HG03095 (cell line): Measurements from ENCODE around the gene CLCN1.

ENCODE experiments used
- ATAC-seq: cut with Tn5 transposase; IDR thresholded peaks from one replicate; pipeline ENCODE4 v1.9.1; 2021; ENCODE audit warnings: moderate library complexity; ENCODE audit not compliant: unreplicated experiment

CLCN1 gene

DNA sequence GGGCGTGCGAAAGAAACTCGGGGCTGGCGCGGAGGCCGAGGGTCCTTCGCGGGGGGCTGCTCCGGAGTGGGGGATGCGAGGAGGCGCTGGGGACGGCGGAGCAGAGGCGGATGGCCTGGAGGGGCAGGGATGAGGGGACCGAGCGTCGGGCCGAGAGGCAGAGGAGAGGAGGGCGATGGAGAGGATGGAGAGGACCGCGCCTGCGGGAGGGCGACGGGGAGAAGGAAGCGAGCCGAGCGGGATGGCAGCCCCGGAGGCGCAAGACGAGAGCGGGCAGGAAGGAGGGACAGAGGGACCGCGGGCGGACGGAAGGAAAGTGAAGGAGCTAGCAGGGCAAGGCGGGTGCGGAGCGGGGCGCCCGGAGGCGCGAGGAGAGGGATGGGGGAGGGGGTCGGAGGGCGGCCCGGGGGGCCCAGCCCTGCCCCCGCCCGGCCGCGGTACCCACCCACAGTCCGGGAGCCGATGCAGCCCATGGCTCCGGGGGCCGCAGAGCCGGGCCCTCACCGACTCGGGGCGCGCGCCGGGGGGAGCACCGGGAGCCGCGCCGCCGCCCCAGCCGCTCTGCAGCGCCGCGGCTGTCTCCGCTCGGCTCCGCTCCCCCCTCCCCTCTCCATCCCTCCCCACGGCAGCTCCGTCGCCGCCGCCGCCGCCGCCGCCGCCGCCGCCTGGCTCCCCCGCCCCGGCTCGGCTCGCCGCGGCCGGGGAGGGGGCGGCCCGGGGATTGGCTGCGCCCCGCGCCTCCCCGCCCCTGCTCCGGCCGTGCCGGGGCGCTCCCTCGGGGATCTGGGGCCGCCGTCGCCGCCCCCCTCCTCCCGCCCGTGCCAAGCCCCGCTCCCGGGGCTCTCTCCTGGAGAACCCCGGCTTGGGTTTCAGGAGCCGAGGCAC is 46.5 kb downstream of the CLCN1 start, which contains the start of gene FAM131B:
Gene FAM131B (minus strand): TSS at position 583 of the 885 bp plus-strand sequence. CDS start 110 bp downstream, at position 473.
- no peak for ATAC-seq

DNA sequence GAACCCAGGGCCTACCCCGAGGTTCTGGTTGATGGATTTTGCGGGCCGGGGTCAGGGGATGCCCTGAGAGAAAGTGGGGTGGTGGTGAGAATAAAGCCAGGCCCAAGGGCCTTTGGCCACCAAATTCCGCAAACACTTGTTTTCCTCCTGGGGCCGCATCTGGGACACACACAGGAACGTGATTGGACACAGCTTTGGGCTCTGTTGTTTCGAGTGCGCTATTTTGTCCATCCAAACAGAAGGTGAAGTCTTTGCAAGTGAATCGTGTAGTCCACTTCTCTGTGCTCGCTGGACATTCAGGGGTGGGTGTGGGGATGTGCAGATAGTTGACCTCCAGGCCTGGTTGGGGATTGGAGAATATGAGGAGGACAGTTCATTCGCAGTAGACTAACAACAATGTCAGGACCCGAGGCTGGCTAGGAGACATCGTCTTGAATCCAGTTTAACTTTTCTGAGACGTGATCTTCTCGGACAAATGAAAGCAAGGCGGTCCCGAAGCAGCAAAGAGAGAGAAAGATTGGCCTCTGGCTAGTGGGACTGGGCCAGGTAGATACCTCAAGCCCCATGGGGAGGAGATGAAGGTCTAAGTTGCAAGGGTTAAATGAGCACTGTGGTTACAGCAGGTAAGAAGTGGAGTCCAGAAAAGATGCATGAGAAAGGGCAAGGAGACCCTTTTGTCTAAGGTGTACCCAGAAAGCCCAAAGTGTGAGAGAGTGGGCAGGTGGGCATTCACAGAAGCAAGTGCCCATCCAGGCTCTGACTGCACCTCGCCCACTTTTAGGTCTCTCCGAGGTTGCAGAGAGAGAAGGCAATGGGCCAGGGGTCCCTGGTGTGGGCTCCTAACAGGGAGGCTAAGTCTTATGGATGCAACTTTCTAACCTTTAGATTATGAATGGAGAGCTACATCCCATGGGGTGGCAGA is 47.4 kb downstream of the CLCN1 start:
- no peak for ATAC-seq

DNA sequence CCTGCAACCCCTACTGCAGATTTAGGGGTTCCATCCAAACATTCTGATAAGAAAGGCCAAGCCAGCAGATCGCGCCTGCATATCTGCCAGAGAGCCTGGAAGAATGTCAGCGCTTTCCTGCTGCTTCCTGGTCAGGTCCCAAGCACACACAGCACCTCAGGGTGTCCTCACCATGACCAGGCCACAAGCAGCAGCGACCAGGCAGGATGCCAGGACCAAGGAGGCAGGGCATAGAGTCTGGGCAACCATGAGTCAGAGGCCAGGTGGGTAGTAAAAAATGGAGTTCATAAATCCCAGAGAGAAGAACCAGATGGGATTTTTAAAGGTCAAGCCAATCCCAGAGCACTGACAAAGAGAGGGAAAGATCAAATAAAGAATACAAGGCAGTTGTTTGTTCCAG is 52.1 kb downstream of the CLCN1 start:
- no peak for ATAC-seq

DNA sequence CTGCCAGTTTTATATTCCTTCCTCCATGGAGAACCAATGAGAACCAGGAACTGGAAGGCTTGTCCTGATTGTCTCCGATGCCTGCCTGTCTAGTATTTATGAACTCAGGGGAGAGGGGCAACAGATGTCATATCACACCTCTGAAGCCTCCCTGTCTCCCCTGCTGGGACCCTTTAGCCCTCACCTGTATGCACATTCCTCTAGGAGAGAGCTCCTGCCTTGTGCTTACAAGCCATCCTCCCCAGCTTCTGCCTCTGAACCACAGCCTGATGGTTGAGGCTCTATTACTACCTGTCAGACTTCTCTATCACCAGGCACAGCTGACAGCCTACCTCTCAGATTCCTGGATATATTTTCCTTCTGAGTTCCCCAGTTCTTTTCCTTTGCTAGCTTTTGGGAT is 52.5 kb downstream of the CLCN1 start:
- ATAC-seq: no peak

DNA sequence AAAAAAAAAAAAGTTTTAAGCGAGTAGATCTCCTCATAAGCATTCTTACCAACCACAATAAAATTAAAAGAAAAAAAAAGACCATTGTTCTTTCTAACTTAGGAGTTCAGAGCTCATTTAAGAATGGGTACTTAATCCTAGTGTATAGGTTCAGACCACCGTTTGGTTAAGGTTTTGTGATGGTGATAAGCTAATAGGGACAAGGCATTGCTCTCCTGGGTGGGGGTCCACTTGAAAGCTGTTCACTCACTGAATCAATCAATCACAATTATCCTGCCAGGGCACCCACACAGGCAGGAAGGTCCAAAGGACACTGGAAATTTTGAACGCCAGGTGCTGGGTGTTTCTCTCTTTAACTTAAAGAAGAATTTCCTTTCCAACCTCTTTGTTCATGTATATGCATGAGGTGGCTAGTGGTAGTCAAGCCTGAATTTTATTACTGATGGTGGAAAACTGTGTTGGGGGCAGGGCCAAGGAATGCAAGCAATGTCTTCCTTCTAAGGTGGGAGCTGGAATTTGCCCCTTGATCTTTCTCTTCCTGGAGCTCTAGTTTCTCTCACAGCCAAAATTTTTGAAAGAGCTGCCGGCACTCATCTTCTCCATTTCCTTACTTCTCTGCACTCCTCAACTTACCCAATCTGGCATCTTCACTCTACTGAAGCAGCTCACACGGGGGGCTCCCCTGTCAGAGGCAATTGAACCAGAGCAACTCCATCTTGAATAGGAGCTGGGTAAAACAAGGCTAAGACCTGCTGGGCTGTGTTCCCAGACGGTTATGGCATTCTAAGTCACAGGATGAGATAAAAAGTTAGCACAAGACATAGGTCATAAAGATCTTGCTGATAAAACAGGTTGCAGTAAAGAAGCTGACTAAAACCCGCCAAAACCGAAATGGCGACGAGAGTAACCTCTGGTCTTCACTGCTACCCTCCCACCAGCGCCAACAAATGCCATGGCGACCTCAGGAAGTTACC is 54.1 kb downstream of the CLCN1 start:
- ATAC-seq: no peak

DNA sequence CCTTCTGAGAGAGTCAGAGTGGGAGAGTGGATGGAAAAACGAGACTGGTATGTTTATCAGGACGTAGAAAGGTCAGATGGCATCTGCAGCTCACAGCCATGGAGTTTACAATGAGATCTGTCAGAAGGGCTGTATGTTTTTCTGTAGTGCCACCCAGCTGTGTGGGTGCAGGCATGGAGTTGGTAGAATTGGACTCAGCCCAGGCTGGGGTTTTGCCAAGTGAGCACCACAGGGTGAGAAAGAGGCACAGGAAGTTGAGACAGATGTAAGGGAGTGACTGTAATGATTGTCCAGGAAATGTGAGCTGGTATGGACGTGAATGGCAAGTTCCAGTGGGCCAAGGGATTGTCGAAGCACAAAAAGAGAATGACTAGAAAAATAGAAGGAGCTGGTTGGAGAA is 56.2 kb downstream of the CLCN1 start:
- ATAC-seq: no peak

DNA sequence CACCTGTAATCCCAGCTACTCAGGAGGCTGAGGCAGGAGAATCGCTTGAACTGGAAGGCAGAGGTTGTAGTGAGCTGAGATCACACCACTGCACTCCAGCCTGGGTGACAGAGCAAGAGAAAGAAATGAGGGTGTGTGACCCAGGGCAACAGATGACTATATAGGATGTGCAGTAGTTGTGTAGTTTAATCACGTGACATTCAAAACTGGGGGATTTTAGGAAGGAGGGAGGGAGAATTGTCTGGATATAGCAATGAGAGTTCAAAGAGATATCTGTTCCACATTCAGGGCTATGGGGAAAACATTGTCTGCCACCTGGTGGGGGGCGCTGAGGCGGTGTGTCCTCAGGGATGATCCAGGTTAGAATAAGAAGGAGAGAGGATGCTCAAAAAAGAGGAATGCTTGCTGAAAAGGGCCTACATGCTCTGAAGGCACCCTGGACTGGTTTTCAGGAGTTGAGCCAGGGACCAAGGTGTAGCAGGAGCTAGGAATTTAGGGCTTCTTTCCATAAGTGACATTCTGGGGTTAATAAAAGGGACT is 57.4 kb downstream of the CLCN1 start:
- no peak for ATAC-seq

DNA sequence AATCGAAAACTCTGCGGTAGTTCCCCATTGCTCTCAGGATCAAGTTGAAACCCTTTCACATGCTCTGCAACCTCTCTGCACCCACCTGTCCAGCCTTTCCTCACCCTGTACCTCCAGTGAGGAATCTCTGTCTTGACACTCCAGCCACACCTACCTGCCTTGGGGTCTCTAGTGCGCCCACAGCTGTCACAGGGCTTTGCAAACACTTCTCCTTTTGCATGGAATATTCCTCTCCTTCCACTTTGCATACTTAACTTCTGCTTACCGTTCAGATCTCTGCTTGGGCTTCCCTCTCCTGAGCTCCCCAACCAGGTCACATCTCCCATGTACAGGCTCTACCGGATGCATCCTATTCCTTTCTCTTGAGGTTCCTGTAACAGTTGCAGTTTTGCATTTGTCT is 58.6 kb downstream of the CLCN1 start:
- no peak for ATAC-seq

DNA sequence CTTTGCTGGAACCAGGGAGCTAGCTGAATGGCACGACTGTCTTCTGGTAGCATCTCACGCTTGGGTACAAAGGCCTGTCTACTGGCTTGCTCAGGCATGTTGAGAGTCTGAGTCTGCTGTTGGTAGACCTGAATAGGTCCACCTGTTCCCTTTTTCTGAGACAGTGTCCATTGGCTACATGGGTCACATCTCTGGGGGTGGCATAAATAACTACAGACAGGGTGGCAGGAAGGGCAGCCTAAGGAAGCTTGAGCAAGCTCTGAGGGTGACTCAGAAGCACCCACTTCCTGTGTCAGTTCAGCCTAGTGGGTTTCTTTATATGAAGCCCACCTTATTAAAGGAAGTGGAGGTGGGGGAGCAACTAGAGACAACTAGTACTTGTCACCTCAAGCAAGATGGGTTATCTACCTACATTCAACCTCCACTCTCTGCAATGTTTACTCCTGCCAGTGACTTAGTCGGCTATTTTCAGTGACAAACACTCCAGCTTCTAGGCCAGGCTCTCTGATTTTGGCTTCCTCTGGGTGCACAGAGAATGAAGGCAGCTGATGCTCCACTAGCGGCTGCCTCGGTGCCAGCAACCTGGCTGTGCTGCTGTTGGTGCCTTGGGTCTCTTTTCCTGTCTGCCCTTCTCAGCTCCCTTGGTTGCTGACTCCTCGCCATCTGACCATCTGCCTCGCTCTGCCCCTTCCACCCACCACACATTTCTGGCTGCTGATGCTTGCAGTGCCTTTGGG is 59.6 kb downstream of the CLCN1 start:
- no peak for ATAC-seq

DNA sequence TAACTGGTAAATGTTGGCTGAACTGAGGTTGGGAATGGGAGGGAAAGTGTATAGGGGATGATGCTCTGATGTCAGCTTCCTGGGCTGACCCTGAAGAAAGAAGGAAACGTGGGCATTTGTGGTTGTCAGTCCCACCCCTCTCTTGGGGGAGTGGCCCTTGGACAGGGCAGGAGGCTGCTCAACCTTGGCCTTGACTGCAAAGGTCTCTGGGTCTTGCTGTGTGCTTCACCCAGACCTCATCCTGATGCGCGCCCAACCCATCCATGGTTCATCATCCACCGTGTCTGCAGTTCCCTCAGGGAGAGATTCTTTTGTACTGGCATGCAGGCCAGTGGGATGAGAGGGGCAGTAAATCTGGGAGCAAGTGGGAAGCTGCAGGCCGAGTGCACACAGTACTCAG is 60.5 kb downstream of the CLCN1 start:
- ATAC-seq: no peak

DNA sequence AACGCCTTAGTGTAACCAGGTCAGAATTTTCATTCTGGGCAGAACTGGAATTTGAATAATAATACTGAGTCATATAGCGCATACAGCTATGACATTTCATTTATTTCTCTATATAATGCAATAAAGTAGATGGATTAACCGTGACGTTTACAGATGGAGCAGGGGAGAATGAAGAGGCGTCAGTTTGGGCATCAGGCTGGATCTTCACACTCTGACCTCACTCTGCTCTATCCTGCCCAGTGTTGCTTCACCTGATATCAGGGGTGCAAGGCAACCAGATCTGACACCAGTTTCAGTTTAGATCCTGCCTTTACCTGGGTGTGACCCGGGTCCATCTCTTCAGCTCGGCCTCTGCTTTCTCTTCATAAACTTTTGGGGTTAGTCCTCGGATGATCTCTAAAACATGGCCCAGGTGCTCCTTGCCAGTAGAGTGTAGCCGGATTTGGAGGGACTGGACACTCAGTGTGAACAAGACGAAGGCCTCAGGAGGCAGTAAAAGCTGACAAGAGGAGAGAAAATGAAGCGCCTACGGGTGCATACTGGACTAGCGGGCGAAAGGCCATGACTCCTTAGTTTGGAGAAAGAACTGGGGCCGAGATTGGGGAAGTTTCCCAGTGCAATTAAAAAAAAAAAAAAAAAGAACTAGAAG is 63.8 kb downstream of the CLCN1 start:
- ATAC-seq: peak; percentile 1

DNA sequence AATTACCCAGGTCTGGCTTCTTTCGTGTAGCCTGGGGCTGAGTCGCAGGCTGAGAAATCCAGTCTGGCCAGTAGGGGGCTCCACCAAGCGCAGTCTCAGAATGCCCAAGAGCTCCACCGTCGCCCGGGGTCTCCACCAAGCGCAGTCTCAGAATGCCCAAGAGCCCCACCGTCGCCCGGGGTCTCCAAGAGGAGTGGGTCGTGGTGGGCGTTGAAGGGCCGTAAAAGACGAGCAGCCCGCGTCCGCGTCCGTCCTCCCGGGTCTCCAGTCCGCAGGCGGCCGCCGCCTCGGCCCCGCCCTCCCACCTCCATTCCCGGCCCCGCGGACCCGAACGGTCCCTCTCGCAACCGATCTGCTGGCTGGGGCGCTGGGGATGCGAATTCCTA is 64.3 kb downstream of the CLCN1 start:
- peak; percentile 48 for ATAC-seq

DNA sequence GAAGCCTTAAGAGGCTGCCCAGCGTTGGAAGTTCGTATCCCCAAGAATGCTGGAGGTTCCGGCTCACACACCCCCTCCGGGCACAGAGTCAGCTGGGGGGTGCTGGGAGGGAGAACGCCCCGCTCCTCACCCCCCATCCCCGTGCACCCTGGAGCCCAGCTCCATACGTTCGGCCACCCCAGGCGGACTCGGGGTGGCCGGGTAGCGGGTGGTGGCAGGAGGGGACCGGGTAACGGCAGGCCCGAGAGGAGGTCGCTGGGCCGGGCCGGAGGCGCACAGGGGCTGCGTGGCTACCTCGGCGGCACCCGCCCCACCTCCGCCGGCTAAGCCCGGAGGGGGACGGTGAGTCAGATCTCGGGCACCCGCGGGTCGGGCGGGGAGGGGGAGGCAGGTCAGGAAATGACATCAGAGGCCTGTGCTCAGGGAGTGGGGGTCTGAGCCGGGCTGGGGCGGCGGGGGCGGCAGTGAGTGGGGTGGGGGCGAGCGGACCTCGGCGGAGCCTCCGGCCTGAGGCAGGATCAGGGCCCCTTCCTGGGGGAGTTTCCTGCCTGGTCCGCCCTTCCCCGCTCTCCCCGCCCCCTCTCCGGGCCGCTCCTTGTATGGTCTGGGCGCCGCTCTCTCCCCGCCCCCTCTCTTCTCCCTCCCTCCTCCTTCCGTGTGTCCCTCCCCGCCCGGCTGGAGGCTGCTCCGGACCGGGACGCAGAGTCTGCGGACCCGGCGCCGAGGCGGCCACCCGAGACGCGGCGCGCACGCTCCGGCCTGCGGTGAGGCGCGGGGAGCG is 64.9 kb downstream of the CLCN1 start, which contains the start of gene ZYX:
Gene ZYX (plus strand): TSS at position 700 of the 781 bp plus-strand sequence. CDS start 227 bp downstream, outside the sequence.
- ATAC-seq: peak; percentile 73

DNA sequence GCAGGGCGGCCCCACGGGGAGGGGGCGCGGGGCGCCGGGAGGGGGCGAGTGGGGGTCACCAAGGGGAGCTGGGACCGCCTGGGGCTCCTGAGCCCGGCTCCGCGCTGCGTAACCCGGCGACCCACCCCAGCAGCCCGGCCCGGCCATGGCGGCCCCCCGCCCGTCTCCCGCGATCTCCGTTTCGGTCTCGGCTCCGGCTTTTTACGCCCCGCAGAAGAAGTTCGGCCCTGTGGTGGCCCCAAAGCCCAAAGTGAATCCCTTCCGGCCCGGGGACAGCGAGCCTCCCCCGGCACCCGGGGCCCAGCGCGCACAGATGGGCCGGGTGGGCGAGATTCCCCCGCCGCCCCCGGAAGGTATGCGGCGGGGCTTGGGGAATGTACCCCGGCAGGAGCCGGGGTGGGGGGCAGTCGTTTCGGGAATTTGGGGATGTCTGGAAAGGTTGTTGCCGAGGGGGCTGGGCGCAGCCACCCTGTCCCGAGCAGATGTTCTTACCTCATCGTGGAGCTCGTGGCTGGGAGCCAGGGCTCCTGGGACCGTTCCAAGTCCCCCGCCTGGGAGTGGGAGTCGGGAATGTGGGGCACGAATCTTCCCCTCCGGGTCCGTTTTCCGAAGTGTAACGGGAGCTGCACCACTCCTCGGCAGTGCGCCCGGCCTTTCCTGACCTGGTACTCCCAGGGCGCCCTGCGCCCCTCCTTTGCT is 65.7 kb downstream of the CLCN1 start:
- ATAC-seq: peak; percentile 14

DNA sequence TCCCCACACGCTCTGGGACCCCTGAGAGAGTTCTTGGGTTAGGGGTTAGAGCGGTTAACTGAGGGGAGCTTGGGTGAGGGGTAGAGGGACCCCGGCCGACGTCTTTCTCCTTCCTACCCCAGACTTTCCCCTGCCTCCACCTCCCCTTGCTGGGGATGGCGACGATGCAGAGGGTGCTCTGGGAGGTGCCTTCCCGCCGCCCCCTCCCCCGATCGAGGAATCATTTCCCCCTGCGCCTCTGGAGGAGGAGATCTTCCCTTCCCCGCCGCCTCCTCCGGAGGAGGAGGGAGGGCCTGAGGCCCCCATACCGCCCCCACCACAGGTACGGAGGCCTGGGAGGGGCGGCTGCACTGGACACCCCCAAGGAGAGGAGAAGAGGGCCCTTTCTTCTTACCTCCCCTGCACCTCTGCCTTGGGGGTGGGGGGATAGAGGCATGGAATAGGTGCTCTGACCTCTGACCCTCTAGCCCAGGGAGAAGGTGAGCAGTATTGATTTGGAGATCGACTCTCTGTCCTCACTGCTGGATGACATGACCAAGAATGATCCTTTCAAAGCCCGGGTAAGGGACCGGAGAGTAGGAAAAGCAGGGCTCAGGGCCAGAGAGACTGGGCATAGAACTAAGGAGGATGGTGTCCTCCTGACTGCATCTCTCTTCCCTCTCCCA is 66.3 kb downstream of the CLCN1 start:
- ATAC-seq: no peak

DNA sequence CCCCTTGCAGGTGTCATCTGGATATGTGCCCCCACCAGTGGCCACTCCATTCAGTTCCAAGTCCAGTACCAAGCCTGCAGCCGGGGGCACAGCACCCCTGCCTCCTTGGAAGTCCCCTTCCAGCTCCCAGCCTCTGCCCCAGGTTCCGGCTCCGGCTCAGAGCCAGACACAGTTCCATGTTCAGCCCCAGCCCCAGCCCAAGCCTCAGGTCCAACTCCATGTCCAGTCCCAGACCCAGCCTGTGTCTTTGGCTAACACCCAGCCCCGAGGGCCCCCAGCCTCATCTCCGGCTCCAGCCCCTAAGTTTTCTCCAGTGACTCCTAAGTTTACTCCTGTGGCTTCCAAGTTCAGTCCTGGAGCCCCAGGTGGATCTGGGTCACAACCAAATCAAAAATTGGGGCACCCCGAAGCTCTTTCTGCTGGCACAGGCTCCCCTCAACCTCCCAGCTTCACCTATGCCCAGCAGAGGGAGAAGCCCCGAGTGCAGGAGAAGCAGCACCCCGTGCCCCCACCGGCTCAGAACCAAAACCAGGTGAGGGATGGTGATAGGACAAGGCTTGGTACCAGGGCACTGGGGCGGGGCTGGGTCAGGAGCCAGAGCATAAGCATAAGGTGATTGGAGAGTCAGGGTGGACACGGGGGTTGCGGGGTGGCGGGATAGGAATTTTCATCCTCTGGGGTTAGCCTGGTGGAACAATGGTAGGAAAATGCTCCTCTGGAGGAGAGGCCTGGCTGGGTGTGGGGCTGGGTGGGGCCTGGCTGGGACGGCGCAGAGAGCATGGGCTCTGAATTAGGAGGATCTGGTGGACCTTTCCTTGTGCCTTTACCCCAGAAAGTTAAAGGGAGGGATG is 67.1 kb downstream of the CLCN1 start:
- ATAC-seq: no peak
